ENCODE measurements around the gene USP46.

USP46 gene

GRCh38 chr4:52643190-52643589, 15.9 kb downstream of the USP46 start:
- ChIA-PET POLR2A (no interaction called here), CTCF (interaction anchor here (1.3 kb wide), 1 partner anchor 11 kb away, joined by 3 read pairs; no protein-coding TSS in a partner anchor)
- TF ChIP-seq CTCF (IDR thresholded peaks at IDR 0.05; ENCODE audit: insufficient read depth, low read length, missing control alignments) = no peak

GRCh38 chr4:52641854-52642563, 17.1 kb downstream of the USP46 start:
- ChIA-PET POLR2A (no interaction called here), CTCF (interaction anchor here (1.2 kb wide), 1 partner anchor 97 kb away, joined by 3 read pairs; no protein-coding TSS in a partner anchor)
- DNase-seq (ENCODE audit: low read depth, low spot score) = no peak
- H3K4me3 ChIP-seq (ENCODE audit: low read depth, low read length) = no peak overlapping the region
- TF ChIP-seq CTCF (IDR thresholded peaks at IDR 0.05; ENCODE audit: insufficient read depth, low read length, missing control alignments) = no peak

More at GRCh38 chr4:52643190-52643589, 15.9 kb downstream of the USP46 start:
- no peak overlapping the region for H3K4me3 ChIP-seq (ENCODE audit: low read depth, low read length)
- no peak for DNase-seq (ENCODE audit: low read depth, low spot score)

- TF ChIP-seq CTCF (IDR thresholded peaks at IDR 0.05; ENCODE audit: insufficient read depth, low read length, missing control alignments) = no peak
- no peak for DNase-seq (ENCODE audit: low read depth, low spot score)
- CTCF ChIA-PET = interaction anchor here (0.7 kb wide), 1 partner anchor 788 kb away, joined by 3 read pairs; no protein-coding TSS in a partner anchor
- H3K4me3 ChIP-seq (ENCODE audit: low read depth, low read length) = no peak overlapping the region
- POLR2A ChIA-PET = no interaction called here
Measured at GRCh38 chr4:52640808-52641565, 18.1 kb downstream of the USP46 start.

- ChIA-PET POLR2A (no interaction called here), CTCF (no interaction called here)
- DNase-seq (ENCODE audit: low read depth, low spot score) = no peak
Measured at GRCh38 chr4:52638717-52639116, 20.4 kb downstream of the USP46 start.

GRCh38 chr4:52637116-52637515, 22.0 kb downstream of the USP46 start:
- POLR2A ChIA-PET = no interaction called here
- no peak for DNase-seq (ENCODE audit: low read depth, low spot score)
- no peak overlapping the region for H3K4me3 ChIP-seq (ENCODE audit: low read depth, low read length)
- no peak for TF ChIP-seq CTCF (IDR thresholded peaks at IDR 0.05; ENCODE audit: insufficient read depth, low read length, missing control alignments)
- CTCF ChIA-PET = interaction anchor here (1.2 kb wide), 1 partner anchor 91 kb away, joined by 3 read pairs; no protein-coding TSS in a partner anchor

More at GRCh38 chr4:52638717-52639116, 20.4 kb downstream of the USP46 start:
- no peak for TF ChIP-seq CTCF (IDR thresholded peaks at IDR 0.05; ENCODE audit: insufficient read depth, low read length, missing control alignments)
- no peak overlapping the region for H3K4me3 ChIP-seq (ENCODE audit: low read depth, low read length)

GRCh38 chr4:52635560-52635959, 23.5 kb downstream of the USP46 start:
- ChIA-PET POLR2A (no interaction called here), CTCF (no interaction called here)
- DNase-seq (ENCODE audit: low read depth, low spot score) = no peak
- H3K4me3 ChIP-seq (ENCODE audit: low read depth, low read length) = no peak overlapping the region
- TF ChIP-seq CTCF (IDR thresholded peaks at IDR 0.05; ENCODE audit: insufficient read depth, low read length, missing control alignments) = no peak

All from AG04449 (cell line).